Neuronal stem cell (in vitro differentiated cells): ENCODE results near the gene ZNF423.

Experiments used
- DNase-seq: peaks from one replicate; pipeline ENCODE4 v3.0.0-alpha.2; 2013; ENCODE audit warnings: low spot score
- H2AFZ ChIP-seq: one replicate; pipeline ENCODE4 v1.6.1; 2013; ENCODE audit warnings: mild to moderate bottlenecking, low read length, inconsistent platforms
- H2AK5ac ChIP-seq: 2 replicates; pipeline ENCODE4 v1.6.1; 2013; ENCODE audit warnings: low read depth, mild to moderate bottlenecking, inconsistent platforms, low read length, moderate library complexity, mixed read lengths
- H2BK120ac ChIP-seq: 2 replicates; pipeline ENCODE4 v1.6.1; 2013; ENCODE audit warnings: low read depth, mild to moderate bottlenecking, inconsistent platforms, low read length, moderate library complexity, mixed read lengths
- H2BK12ac ChIP-seq: one replicate; pipeline ENCODE4 v1.6.1; 2013; ENCODE audit warnings: low read length, inconsistent platforms
- H2BK15ac ChIP-seq: 2 replicates; pipeline ENCODE4 v1.6.1; 2013; ENCODE audit warnings: mild to moderate bottlenecking, low read length, inconsistent platforms, mixed read lengths
- H2BK5ac ChIP-seq: one replicate; pipeline ENCODE4 v1.6.1; 2013; ENCODE audit warnings: inconsistent platforms, mild to moderate bottlenecking, low read length, moderate library complexity
- H3K14ac ChIP-seq: one replicate; pipeline ENCODE4 v1.6.1; 2013; ENCODE audit warnings: low read length, inconsistent platforms
- H3K18ac ChIP-seq: 2 replicates; pipeline ENCODE4 v1.6.1; 2013; ENCODE audit warnings: low read length, inconsistent platforms
- H3K23ac ChIP-seq: 2 replicates; pipeline ENCODE4 v1.6.1; 2013; ENCODE audit warnings: low read depth, mild to moderate bottlenecking, mixed read lengths, low read length, inconsistent platforms; ENCODE audit not compliant: poor library complexity
- H3K27ac ChIP-seq: replicated peaks from 3 replicates; pipeline ENCODE4 v1.5.1; 2013; ENCODE audit warnings: low read length, inconsistent platforms
- H3K27me3 ChIP-seq, 3 experiments: 2 replicates each; pipeline ENCODE4 v1.6.1; 2013; ENCODE audit warnings: low read length in 3 of 3, mild to moderate bottlenecking in 2 of 3, inconsistent platforms in 1 of 3, low read depth in 1 of 3, mixed read lengths in 1 of 3, moderate library complexity in 1 of 3; ENCODE audit not compliant: control insufficient read depth in 3 of 3, insufficient read depth in 3 of 3
- H3K36me3 ChIP-seq, 2 donors: replicated peaks in 1 of 2; 2 replicates each; pipeline ENCODE4 v1.6.1; 2013; ENCODE audit warnings: low read length in 2 of 2; ENCODE audit not compliant: control insufficient read depth in 2 of 2, insufficient read depth in 2 of 2
- H3K4ac ChIP-seq: 2 replicates; pipeline ENCODE4 v1.6.1; 2013; ENCODE audit warnings: inconsistent platforms, mild to moderate bottlenecking, low read length, moderate library complexity
- H3K4me1 ChIP-seq, 2 donors: 1 replicate in 1 of 2; 2 replicates in 1 of 2; pipeline ENCODE4 v1.6.1; 2013; ENCODE audit warnings: low read length in 2 of 2, low read depth in 1 of 2; ENCODE audit not compliant: control insufficient read depth in 2 of 2, insufficient read depth in 1 of 2
- H3K4me2 ChIP-seq: one replicate; pipeline ENCODE4 v1.6.1; 2013; ENCODE audit warnings: mild to moderate bottlenecking, low read length, inconsistent platforms; ENCODE audit not compliant: insufficient read depth, poor library complexity, severe bottlenecking
- H3K4me3 ChIP-seq, 2 donors: 2 replicates each; pipeline ENCODE4 v1.5.1; 2013; ENCODE audit warnings: low read length in 2 of 2, mild to moderate bottlenecking in 2 of 2, inconsistent platforms in 1 of 2, moderate library complexity in 1 of 2
- H3K79me1 ChIP-seq: one replicate; pipeline ENCODE4 v1.6.1; 2013; ENCODE audit warnings: low read depth, mild to moderate bottlenecking, inconsistent platforms, low read length, moderate library complexity
- H3K9ac ChIP-seq: one replicate; pipeline ENCODE4 v1.6.1; 2013; ENCODE audit warnings: mild to moderate bottlenecking, low read depth, low read length, inconsistent platforms; ENCODE audit not compliant: poor library complexity
- H3K9me3 ChIP-seq, 2 donors: replicated peaks in 1 of 2; 2 replicates each; pipeline versions ENCODE3 to v1.6.1; 2013; ENCODE audit warnings: low read length in 2 of 2, mild to moderate bottlenecking in 2 of 2, inconsistent platforms in 1 of 2, low read depth in 1 of 2, mixed read lengths in 1 of 2, moderate library complexity in 1 of 2; ENCODE audit not compliant: control insufficient read depth in 2 of 2, insufficient read depth in 1 of 2
- H4K8ac ChIP-seq: one replicate; pipeline ENCODE4 v1.6.1; 2013; ENCODE audit warnings: low read depth, mild to moderate bottlenecking, inconsistent platforms, low read length, moderate library complexity
- H4K91ac ChIP-seq: one replicate; pipeline ENCODE4 v1.6.1; 2013; ENCODE audit warnings: low read length, low read depth, mild to moderate bottlenecking, inconsistent platforms; ENCODE audit not compliant: poor library complexity
- WGBS, 2 donors: extraction: QIAGEN DNeasy Blood & Tissue Kit; methylation state at CpG; one replicate each; pipeline ENCODE4 v1.1.7; 2013; ENCODE audit warnings: missing lambda C conversion rate in 2 of 2, mixed read lengths in 1 of 2; ENCODE audit not compliant: insufficient read length in 2 of 2, insufficient replicate concordance in 1 of 2; ENCODE audit errors: extremely low coverage in 2 of 2; 5-methylcytosine and 5-hydroxymethylcytosine counted together

ZNF423 gene

DNA sequence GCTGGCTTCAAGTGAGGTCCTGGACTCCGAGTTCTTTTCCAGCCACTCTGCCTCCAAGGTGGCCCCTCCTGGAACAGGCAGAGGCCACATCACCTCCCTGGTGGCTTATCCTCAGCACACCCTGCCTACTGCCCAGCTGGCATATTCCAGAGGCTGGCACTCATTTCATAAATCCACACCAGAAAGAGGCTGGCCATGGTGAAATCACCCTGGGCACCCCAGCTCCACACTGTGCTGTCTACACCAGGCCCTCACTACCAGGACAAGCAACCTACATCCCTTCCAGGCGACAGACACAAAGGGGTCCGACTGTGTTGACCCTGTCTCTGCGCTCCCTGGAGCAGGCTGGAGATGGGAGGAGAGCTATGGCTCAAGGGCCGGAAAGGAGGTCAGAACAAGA, 382.1 kb downstream of the ZNF423 start:
- H3K27me3 ChIP-seq: peaks cover 0 to 4% (median 0%) of the 10 kb centered on the region in 3 experiments
- H2BK5ac ChIP-seq: peak overlapping the region; percentile 70
- no peaks in the 10 kb centered on the region for H3K4me1 ChIP-seq
- no CpG with 5 or more reads among the region's 5 CpGs for WGBS, 2 donors
- no peaks in the 10 kb centered on the region for H3K79me1 ChIP-seq
- no peak overlapping the region for H2AFZ ChIP-seq
- DNase-seq: no peak
- H3K23ac ChIP-seq: no peak overlapping the region
- H4K91ac ChIP-seq: no peak overlapping the region
- no peak overlapping the region for H3K9ac ChIP-seq
- peak overlapping the region; percentile 60 for H3K14ac ChIP-seq
- no peak overlapping the region for H2AK5ac ChIP-seq
- no peak overlapping the region for H3K4ac ChIP-seq
- peak overlapping the region; percentile 16 for H2BK15ac ChIP-seq
- H2BK12ac ChIP-seq: no peak overlapping the region
- H2BK120ac ChIP-seq: no peak overlapping the region
- H3K36me3 ChIP-seq: no peaks in the 10 kb centered on the region
- no peak overlapping the region for H3K4me2 ChIP-seq
- H3K4me3 ChIP-seq: no peak overlapping the region
- H3K18ac ChIP-seq: peak overlapping the region; percentile 25
- no peak overlapping the region for H4K8ac ChIP-seq
- no peak overlapping the region for H3K27ac ChIP-seq
- peaks cover 0 to 4% of the 10 kb centered on the region in 2 donors for H3K9me3 ChIP-seq

DNA sequence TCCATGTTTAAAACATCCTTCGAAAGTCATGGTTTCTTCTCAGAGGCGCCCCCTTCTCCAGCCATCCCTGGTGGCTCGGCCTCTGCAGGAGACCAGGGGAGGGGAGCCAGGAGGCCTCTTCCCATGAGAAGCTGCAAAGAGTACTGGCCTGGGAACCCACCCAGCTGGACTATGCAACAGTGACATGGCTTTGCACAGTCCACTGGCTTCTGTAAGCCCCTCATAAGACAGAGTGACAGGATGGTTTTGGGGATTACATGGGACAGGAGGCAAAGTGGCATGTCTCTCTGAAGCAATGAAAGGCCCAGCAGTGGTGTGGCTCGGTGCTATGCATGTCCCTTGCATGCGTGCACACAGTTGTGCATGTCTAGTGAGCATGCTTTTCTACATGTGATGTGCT, 382.8 kb downstream of the ZNF423 start:
- Histone ChIP-seq H3K4me2 (no peak overlapping the region), H3K27me3 (peaks cover 0 to 4% (median 0%) of the 10 kb centered on the region in 3 experiments), H3K23ac (no peak overlapping the region), H2AFZ (no peak overlapping the region), H3K27ac (no peak overlapping the region), H3K18ac (no peak overlapping the region), H3K36me3 (no peaks in the 10 kb centered on the region), H2BK120ac (no peak overlapping the region), H3K14ac (no peak overlapping the region), H3K79me1 (no peaks in the 10 kb centered on the region), H2AK5ac (no peak overlapping the region), H3K9ac (no peak overlapping the region), H3K4me1 (no peaks in the 10 kb centered on the region), H3K4me3 (no peak overlapping the region), H4K8ac (no peak overlapping the region), H2BK5ac (no peak overlapping the region), H2BK12ac (no peak overlapping the region), H2BK15ac (no peak overlapping the region), H3K9me3 (peaks cover 0 to 4% of the 10 kb centered on the region in 2 donors), H3K4ac (no peak overlapping the region), H4K91ac (no peak overlapping the region)
- WGBS, 2 donors: no CpG with 5 or more reads among the region's 5 CpGs
- DNase-seq: no peak

- no peaks in the 10 kb centered on the region for H3K79me1 ChIP-seq
- H3K4me2 ChIP-seq: no peak overlapping the region
- no peak overlapping the region for H2BK12ac ChIP-seq
- no peaks in the 10 kb centered on the region for H3K4me1 ChIP-seq
- no peaks in the 10 kb centered on the region for H3K36me3 ChIP-seq
- no peak overlapping the region for H3K23ac ChIP-seq
- peak overlapping the region; percentile 11 for H3K18ac ChIP-seq
- no peak overlapping the region for H3K4me3 ChIP-seq
- no peak overlapping the region for H3K14ac ChIP-seq
- H3K4ac ChIP-seq: no peak overlapping the region
- no CpG with 5 or more reads among the region's 13 CpGs for WGBS, 2 donors
- no peak overlapping the region for H3K27ac ChIP-seq
- no peak for DNase-seq
- no peak overlapping the region for H4K8ac ChIP-seq
- peaks cover 0 to 4% (median 0%) of the 10 kb centered on the region in 3 experiments for H3K27me3 ChIP-seq
- no peak overlapping the region for H3K9ac ChIP-seq
- H2AFZ ChIP-seq: no peak overlapping the region
- H4K91ac ChIP-seq: no peak overlapping the region
- H3K9me3 ChIP-seq: peaks cover 0 to 4% of the 10 kb centered on the region in 2 donors
- H2BK120ac ChIP-seq: no peak overlapping the region
- no peak overlapping the region for H2BK15ac ChIP-seq
- no peak overlapping the region for H2BK5ac ChIP-seq
- no peak overlapping the region for H2AK5ac ChIP-seq
Measured at GRCh38 chr16:49472598-49472997, 383.3 kb downstream of the ZNF423 start.

DNA sequence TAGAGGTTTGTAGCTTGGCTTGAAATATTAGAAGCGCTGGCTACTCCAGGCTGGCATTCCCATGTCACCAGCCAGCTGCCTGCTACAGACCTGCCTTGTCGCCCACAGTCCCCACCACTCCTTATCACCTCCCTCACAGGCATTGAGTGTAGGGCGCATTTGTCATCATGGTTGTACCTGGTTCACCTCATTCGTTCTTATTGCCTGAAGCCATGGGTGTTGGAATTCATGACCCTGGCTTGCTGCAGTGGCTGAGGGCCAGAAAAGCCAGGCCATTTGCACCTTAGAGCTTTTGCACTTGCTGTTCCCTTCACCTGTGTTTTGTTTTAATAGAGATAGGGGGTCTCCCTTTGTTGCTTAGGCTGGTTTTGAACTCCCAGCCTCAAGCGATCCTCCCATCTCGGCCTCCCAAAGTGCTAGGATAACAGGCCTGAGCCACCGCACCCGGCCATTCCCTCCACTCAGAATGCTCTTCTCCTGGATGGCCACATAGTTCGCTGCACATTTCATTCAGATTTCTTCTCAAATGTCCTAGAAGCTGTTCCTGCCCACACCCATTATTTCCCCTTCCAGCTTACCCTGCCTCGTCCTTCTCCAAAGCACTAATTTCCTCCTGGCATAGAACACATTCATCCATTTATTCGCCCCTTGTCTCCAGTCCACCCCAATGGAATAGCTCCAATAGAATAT, 384.7 kb downstream of the ZNF423 start:
- Histone ChIP-seq H3K23ac (no peak overlapping the region), H3K4me2 (no peak overlapping the region), H3K4me3 (no peak overlapping the region), H2BK15ac (peak overlapping the region; percentile 20), H3K9ac (no peak overlapping the region), H3K36me3 (no peaks in the 10 kb centered on the region), H3K18ac (peak overlapping the region; percentile 11), H3K79me1 (no peaks in the 10 kb centered on the region), H2BK5ac (no peak overlapping the region), H2BK120ac (no peak overlapping the region), H3K4ac (no peak overlapping the region), H2BK12ac (no peak overlapping the region), H3K27ac (no peak overlapping the region), H3K9me3 (peaks cover 0 to 4% of the 10 kb centered on the region in 2 donors), H3K27me3 (peaks cover 0 to 13% (median 4%) of the 10 kb centered on the region in 3 experiments), H3K4me1 (no peaks in the 10 kb centered on the region), H3K14ac (no peak overlapping the region), H2AFZ (no peak overlapping the region), H4K8ac (no peak overlapping the region), H4K91ac (no peak overlapping the region), H2AK5ac (peak overlapping the region; percentile 70)
- no CpG with 5 or more reads among the region's 11 CpGs for WGBS, 2 donors
- DNase-seq: no peak
